ENCODE data around the gene IFT122. TPM values are rescaled to one million over a fixed set of nuclear protein-coding genes. Genes with fewer than 3 reads are reported as not detected.

Gene IFT122
- total RNA-seq, 1 donor from 2014 or later: 19.2 TPM

DNA sequence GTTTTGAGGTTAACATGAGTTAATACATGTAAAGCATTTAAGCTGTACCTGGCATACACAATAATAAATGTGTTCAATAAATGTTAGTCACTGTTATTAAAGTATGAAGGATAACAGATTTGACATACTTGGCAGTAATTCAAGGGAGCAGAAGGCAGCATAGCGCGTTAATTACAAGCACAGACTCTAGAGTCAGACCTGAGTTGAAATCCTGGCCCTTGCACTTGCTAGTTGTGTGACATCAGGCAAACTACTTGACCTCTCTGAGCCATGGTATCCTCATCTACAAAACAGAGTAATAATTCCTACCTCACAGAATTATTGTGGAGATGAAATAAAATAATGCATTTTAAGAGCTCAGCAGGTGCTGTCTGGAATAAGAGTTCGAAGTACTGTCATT is 5.4 kb downstream of the IFT122 start:
- intact Hi-C loops (cut with micrococcal nuclease): no loop called here
- TF ChIP-seq, protein P1, sequence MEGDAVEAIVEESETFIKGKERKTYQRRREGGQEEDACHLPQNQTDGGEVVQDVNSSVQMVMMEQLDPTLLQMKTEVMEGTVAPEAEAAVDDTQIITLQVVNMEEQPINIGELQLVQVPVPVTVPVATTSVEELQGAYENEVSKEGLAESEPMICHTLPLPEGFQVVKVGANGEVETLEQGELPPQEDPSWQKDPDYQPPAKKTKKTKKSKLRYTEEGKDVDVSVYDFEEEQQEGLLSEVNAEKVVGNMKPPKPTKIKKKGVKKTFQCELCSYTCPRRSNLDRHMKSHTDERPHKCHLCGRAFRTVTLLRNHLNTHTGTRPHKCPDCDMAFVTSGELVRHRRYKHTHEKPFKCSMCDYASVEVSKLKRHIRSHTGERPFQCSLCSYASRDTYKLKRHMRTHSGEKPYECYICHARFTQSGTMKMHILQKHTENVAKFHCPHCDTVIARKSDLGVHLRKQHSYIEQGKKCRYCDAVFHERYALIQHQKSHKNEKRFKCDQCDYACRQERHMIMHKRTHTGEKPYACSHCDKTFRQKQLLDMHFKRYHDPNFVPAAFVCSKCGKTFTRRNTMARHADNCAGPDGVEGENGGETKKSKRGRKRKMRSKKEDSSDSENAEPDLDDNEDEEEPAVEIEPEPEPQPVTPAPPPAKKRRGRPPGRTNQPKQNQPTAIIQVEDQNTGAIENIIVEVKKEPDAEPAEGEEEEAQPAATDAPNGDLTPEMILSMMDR (IDR thresholded peaks at IDR 0.05): no peak
- ATAC-seq (ENCODE audit: low read depth) (no peak), DNase-seq (no peak)
- CTCF ChIA-PET: no interaction called here
- no peaks in the 10 kb centered on the region for H3K36me3 Mint-ChIP-seq (ENCODE audit: low read depth)
- no peak overlapping the region for H3K27ac Mint-ChIP-seq
- H3K27me3 Mint-ChIP-seq: no peaks in the 10 kb centered on the region
- H3K9me3 Mint-ChIP-seq: no peaks in the 10 kb centered on the region
- peaks cover 15% of the 10 kb centered on the region for H3K4me1 Mint-ChIP-seq
- H3K4me3 Mint-ChIP-seq: no peak overlapping the region
- POLR2A ChIA-PET: no interaction called here

DNA sequence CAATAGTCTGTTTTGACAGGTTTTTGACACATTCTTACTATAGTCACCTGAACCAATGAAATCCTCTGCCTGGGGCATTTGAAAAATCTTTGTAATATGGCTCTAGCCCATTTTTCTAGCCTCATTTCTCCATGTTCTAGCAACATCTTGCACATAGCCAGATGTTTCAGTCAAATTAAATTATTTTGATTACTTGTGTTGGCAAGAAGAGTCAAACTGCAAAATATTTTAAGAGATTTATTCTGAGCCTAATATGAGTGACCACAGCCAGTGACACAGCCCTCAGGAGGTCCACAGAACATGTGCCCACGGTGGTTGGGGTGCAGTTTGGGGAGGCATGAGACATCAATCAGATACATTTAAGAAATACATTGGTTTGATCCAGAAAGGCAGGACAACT is 6.9 kb downstream of the IFT122 start:
- Mint-ChIP-seq H3K4me1 (peaks cover 4% of the 10 kb centered on the region), H3K9me3 (no peaks in the 10 kb centered on the region), H3K4me3 (no peak overlapping the region), H3K27me3 (no peaks in the 10 kb centered on the region), H3K27ac (no peak overlapping the region), H3K36me3 (ENCODE audit: low read depth) (peaks cover 1% of the 10 kb centered on the region)
- TF ChIP-seq, protein P1 (IDR thresholded peaks at IDR 0.05): no peak
- ChIA-PET POLR2A (no interaction called here), CTCF (no interaction called here)
- intact Hi-C loops (cut with micrococcal nuclease): no loop called here
- DNase-seq (no peak), ATAC-seq (ENCODE audit: low read depth) (no peak)

DNA sequence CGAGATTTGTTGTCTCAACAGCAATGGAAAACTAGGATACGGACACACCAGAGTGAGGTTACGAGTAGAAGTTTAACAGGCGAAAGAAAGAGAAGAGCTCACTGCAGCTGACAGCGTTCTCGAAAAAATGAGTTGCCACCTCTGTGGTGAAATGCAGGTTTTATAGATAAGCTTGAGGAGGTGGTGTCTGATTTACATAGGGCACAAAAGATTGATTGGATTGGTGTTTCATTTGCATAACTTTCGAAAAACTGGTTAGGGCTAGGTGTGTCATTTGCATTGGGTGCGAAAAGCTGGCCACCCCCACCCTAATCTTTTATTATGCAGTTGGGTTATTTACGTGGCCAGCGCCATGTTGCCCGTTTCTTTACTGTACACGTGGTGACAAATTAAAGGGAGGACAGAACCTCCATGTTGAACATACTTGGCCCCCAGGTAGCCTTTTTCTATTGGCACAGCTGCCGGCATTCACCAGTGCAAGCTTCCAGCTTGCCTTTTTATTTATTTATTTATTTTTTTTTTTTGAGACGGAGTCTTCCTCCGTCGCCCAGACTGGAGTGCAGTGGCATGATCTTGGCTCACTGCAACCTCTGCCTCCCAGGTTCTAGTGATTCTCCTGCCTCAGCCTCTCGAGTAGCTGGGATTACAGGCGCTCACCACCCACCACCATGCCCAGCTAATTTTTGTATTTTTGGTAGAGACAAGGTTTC is 8.3 kb downstream of the IFT122 start:
- Mint-ChIP-seq H3K4me1 (no peaks in the 10 kb centered on the region), H3K36me3 (ENCODE audit: low read depth) (peaks cover 15% of the 10 kb centered on the region), H3K27ac (no peak overlapping the region), H3K9me3 (no peaks in the 10 kb centered on the region), H3K27me3 (no peaks in the 10 kb centered on the region), H3K4me3 (no peak overlapping the region)
- DNase-seq: no peak
- POLR2A ChIA-PET: no interaction called here
- TF ChIP-seq, protein P1 (IDR thresholded peaks at IDR 0.05): no peak
- no peak for ATAC-seq (ENCODE audit: low read depth)
- intact Hi-C loops (cut with micrococcal nuclease): no loop called here
- CTCF ChIA-PET: no interaction called here

DNA sequence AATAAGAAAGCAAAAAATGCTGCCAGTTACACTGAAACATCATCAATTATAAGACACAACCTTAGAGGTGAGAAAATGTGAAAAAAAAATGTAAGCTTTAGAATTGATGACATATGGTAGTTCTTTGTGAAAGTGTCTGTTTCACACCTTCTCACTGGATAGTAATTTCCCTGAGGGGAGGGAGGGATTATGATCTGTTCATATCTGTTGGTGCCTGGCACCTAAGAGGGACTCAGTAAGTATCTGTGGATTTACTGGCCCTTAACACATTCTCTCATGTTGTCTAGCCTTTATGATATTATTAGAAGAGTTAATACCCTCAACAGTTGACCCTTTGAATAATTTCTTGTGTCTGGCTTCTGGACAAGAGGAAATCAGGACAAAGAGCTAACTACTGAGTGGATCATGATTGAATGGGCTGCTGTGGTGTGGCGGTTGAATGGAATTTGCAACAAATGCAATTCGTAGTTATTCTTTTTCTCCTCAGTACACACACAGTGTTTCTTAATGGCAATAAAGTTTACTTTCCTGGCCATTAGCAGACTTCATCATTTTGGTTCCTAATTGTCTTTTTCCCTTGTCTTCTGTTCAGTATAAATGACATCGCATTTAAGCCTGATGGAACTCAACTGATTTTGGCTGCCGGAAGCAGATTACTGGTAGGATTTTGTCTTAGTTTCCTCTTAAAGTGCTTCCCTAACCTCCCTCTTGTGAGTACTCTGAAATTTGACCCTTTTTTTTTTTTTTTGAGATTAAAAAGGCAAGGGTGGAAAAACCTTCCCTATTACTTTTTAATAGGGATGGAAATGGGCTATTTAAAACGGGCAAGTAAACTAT is 9.5 kb downstream of the IFT122 start:
- Mint-ChIP-seq H3K27me3 (no peaks in the 10 kb centered on the region), H3K36me3 (ENCODE audit: low read depth) (peaks cover 17% of the 10 kb centered on the region), H3K9me3 (no peaks in the 10 kb centered on the region), H3K4me3 (no peak overlapping the region), H3K27ac (no peak overlapping the region), H3K4me1 (no peaks in the 10 kb centered on the region)
- TF ChIP-seq, protein P1 (IDR thresholded peaks at IDR 0.05): no peak
- CTCF ChIA-PET: no interaction called here
- no peak for DNase-seq
- ATAC-seq (ENCODE audit: low read depth): no peak
- intact Hi-C loops (cut with micrococcal nuclease): no loop called here
- POLR2A ChIA-PET: no interaction called here

DNA sequence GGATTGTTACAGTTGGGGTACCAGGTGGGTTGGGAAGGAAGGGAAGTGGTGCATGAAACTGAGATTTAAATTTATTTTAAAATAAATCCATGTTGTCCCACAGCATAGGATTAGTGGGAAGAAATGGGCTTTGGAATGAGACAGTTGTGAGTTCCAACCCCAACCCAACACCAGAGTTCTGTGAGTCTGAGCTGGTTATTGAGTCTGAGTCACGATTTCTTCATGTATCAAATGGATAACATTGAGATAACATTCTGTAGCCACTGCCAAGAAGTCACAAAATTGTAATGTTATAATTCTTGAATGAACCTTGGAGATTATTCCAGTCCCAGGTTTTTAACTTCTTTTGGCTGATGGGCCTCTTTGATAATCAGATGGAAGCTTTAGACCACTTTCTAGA is 13.7 kb downstream of the IFT122 start:
- H3K36me3 Mint-ChIP-seq (ENCODE audit: low read depth): peaks cover 20% of the 10 kb centered on the region
- no peak for ATAC-seq (ENCODE audit: low read depth)
- POLR2A ChIA-PET: no interaction called here
- no peaks in the 10 kb centered on the region for H3K27me3 Mint-ChIP-seq
- H3K4me1 Mint-ChIP-seq: no peaks in the 10 kb centered on the region
- DNase-seq: no peak
- H3K4me3 Mint-ChIP-seq: no peak overlapping the region
- H3K9me3 Mint-ChIP-seq: no peaks in the 10 kb centered on the region
- CTCF ChIA-PET: no interaction called here
- H3K27ac Mint-ChIP-seq: no peak overlapping the region
- TF ChIP-seq, protein P1 (IDR thresholded peaks at IDR 0.05): no peak
- intact Hi-C loops (cut with micrococcal nuclease): no loop called here
